Measurements from ENCODE around the gene KCNE1.
"Not testable (repeated sequence)": the region's sequence is repeated elsewhere in the genome, so short reads cannot be mapped to it uniquely, and the experiment has no call there.

Gene KCNE1

DNA sequence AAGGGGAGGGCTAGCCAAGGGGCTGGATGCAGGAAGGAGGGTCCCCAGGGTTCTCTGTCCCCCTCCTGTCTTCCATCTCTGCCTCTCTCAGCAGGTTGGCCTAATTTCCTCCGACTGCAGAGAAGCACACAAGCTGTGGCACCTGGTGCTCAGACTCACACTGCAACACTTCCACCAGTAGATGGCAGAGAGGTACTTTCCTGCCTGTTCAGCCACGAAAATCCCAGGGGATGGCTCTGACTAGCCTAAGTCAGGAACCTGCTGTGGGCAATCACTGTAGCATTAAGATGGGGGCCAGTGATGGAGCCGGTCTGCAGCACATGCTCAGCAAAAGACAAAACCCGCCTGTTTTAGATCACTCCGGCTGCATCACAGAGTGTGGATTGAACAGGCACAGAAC lies 82.3 kb downstream of the KCNE1 start:
- H3K27ac ChIP-seq (ENCODE audit: insufficient read depth in 1 of 2, low read depth in 1 of 2, low read length in 2 of 2, poor library complexity in 1 of 2, severe bottlenecking in 2 of 2); H3K4me3 ChIP-seq (ENCODE audit: control insufficient read depth in 1 of 7, extremely low read depth in 1 of 7, insufficient read depth in 4 of 7, low read depth in 2 of 7, low read length in 6 of 7); POLR2A ChIA-PET; H3K4me1 ChIP-seq (ENCODE audit: control extremely low read depth in 1 of 4, control insufficient read depth in 4 of 4, insufficient read depth in 4 of 4, low read length in 3 of 4); H3K36me3 ChIP-seq (ENCODE audit: control insufficient read depth in 4 of 4, insufficient read depth in 4 of 4, low read length in 3 of 4); H3K27me3 ChIP-seq (replicated peaks in 2 of 5; ENCODE audit: control insufficient read depth in 4 of 5, insufficient read depth in 5 of 5, low read length in 4 of 5); CTCF ChIA-PET; DNase-seq; H3K9me3 ChIP-seq (ENCODE audit: control extremely low read depth in 1 of 5, control insufficient read depth in 4 of 5, insufficient read depth in 2 of 5, low read depth in 1 of 5, low read length in 4 of 5): not testable (repeated sequence)
- WGBS (ENCODE audit: insufficient coverage), result no CpG with 5 or more reads among the region's 5 CpGs

DNA sequence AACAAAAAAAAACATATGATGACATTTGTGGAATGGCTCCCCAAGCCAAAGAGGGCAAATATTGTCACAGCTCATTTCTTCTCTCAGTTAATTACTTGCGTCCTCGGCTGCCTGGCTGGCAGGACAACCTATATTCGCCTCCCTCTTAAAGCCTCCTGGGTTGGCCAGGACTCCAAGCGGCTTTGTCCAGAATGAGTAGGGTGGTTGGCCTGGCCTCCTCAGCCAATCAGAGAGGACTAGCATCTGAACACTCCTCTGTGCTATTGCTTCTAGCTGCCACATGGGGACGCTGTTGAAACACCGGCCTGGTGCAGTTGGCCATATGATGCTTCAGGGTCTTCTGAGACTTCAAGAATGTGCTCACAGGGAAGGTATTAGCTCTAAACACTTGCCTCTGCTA lies 83.6 kb downstream of the KCNE1 start:
- H3K27me3 ChIP-seq (replicated peaks in 2 of 5; ENCODE audit: control insufficient read depth in 4 of 5, insufficient read depth in 5 of 5, low read length in 4 of 5); H3K36me3 ChIP-seq (ENCODE audit: control insufficient read depth in 4 of 4, insufficient read depth in 4 of 4, low read length in 3 of 4); H3K27ac ChIP-seq (ENCODE audit: insufficient read depth in 1 of 2, low read depth in 1 of 2, low read length in 2 of 2, poor library complexity in 1 of 2, severe bottlenecking in 2 of 2); H3K9me3 ChIP-seq (ENCODE audit: control extremely low read depth in 1 of 5, control insufficient read depth in 4 of 5, insufficient read depth in 2 of 5, low read depth in 1 of 5, low read length in 4 of 5); H3K4me1 ChIP-seq (ENCODE audit: control extremely low read depth in 1 of 4, control insufficient read depth in 4 of 4, insufficient read depth in 4 of 4, low read length in 3 of 4); H3K4me3 ChIP-seq (ENCODE audit: control insufficient read depth in 1 of 7, extremely low read depth in 1 of 7, insufficient read depth in 4 of 7, low read depth in 2 of 7, low read length in 6 of 7); POLR2A ChIA-PET; DNase-seq; CTCF ChIA-PET: not testable (repeated sequence)
- no CpG with 5 or more reads among the region's 6 CpGs for WGBS (ENCODE audit: insufficient coverage)

DNA sequence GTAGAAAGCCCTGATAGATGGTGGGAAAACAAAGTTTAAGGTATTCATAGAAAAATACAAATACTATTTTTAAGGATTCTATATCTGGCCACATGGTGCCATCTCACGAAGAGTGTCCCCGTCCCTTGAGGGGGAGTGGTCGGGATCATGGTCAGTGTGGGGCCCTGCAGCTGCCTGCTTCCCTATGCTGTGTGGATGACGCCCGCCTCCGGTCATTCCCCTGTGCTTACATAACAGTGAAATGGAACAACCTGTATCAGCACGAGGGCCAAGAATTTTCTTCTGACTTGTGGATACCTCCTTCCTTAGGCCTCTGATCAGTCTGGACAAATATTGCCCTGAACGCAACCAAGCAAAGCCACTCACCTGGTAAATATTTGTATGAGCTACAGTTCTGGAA lies 84.7 kb downstream of the KCNE1 start:
- H3K4me3 ChIP-seq (ENCODE audit: control insufficient read depth in 1 of 7, extremely low read depth in 1 of 7, insufficient read depth in 4 of 7, low read depth in 2 of 7, low read length in 6 of 7); POLR2A ChIA-PET; H3K27me3 ChIP-seq (replicated peaks in 2 of 5; ENCODE audit: control insufficient read depth in 4 of 5, insufficient read depth in 5 of 5, low read length in 4 of 5); H3K36me3 ChIP-seq (ENCODE audit: control insufficient read depth in 4 of 4, insufficient read depth in 4 of 4, low read length in 3 of 4); CTCF ChIA-PET; DNase-seq; H3K27ac ChIP-seq (ENCODE audit: insufficient read depth in 1 of 2, low read depth in 1 of 2, low read length in 2 of 2, poor library complexity in 1 of 2, severe bottlenecking in 2 of 2); H3K9me3 ChIP-seq (ENCODE audit: control extremely low read depth in 1 of 5, control insufficient read depth in 4 of 5, insufficient read depth in 2 of 5, low read depth in 1 of 5, low read length in 4 of 5); H3K4me1 ChIP-seq (ENCODE audit: control extremely low read depth in 1 of 4, control insufficient read depth in 4 of 4, insufficient read depth in 4 of 4, low read length in 3 of 4): not testable (repeated sequence)
- WGBS (ENCODE audit: insufficient coverage), result no CpG with 5 or more reads among the region's 8 CpGs

DNA sequence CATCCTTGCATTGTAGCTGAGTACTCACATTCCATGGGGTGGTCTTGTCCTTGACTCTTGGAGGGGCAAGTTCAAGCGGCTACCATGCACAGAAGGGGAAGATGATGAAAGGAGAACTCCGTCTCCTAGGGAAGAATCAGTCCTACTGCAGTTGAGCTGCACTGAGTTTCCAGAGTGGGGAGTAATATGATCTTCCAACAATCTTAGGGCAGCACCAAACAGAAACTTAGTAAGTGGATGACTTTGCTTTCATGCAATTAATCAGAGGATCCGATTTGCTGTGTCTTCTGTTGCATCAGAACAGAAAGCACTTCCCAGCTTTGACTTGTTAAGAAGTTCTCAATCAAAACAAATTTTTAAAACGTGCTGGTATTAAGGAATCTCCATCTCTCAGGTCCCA lies 88.2 kb downstream of the KCNE1 start, which contains the start of gene SMIM34:
TSS of gene SMIM34 (minus strand) at position 147 of the 400 bp plus-strand sequence. CDS start at position 35, 112 bp downstream.
- POLR2A ChIA-PET; H3K4me1 ChIP-seq (ENCODE audit: control extremely low read depth in 1 of 4, control insufficient read depth in 4 of 4, insufficient read depth in 4 of 4, low read length in 3 of 4); H3K36me3 ChIP-seq (ENCODE audit: control insufficient read depth in 4 of 4, insufficient read depth in 4 of 4, low read length in 3 of 4); DNase-seq; H3K9me3 ChIP-seq (ENCODE audit: control extremely low read depth in 1 of 5, control insufficient read depth in 4 of 5, insufficient read depth in 2 of 5, low read depth in 1 of 5, low read length in 4 of 5); H3K27ac ChIP-seq (ENCODE audit: insufficient read depth in 1 of 2, low read depth in 1 of 2, low read length in 2 of 2, poor library complexity in 1 of 2, severe bottlenecking in 2 of 2); H3K4me3 ChIP-seq (ENCODE audit: control insufficient read depth in 1 of 7, extremely low read depth in 1 of 7, insufficient read depth in 4 of 7, low read depth in 2 of 7, low read length in 6 of 7); CTCF ChIA-PET; H3K27me3 ChIP-seq (replicated peaks in 2 of 5; ENCODE audit: control insufficient read depth in 4 of 5, insufficient read depth in 5 of 5, low read length in 4 of 5): not testable (repeated sequence)
- no CpG with 5 or more reads among the region's 4 CpGs for WGBS (ENCODE audit: insufficient coverage)

DNA sequence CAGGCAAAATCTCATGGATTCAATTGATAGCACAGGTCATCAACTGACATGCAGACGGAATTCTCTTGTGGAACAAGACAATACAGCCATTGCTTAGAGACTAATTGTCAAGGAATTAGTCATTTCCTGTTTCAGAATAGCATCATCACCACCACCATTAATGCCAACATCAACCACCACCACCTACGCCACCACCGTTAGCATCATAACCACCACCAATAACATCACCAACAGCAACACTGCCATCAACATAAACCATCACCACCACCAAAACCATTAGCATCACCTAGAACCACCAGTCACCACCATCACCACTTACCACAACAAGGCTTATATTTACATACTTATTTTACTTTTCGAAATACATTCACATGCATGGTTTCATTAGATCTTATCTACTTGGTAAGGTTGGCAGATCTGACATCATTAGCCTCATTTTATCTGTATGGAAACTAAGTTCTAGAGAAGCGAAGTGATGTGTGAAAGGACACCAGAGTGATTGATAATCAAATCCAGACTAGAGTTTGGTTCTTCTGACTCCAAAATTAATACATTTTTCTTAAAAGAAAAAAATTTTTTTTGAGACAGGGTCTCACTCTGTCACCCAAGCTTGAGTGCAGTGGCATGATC lies 94.4 kb downstream of the KCNE1 start:
- POLR2A ChIA-PET; H3K4me3 ChIP-seq (ENCODE audit: control insufficient read depth in 1 of 7, extremely low read depth in 1 of 7, insufficient read depth in 4 of 7, low read depth in 2 of 7, low read length in 6 of 7); H3K4me1 ChIP-seq (ENCODE audit: control extremely low read depth in 1 of 4, control insufficient read depth in 4 of 4, insufficient read depth in 4 of 4, low read length in 3 of 4); H3K36me3 ChIP-seq (ENCODE audit: control insufficient read depth in 4 of 4, insufficient read depth in 4 of 4, low read length in 3 of 4); CTCF ChIA-PET; DNase-seq; H3K9me3 ChIP-seq (ENCODE audit: control extremely low read depth in 1 of 5, control insufficient read depth in 4 of 5, insufficient read depth in 2 of 5, low read depth in 1 of 5, low read length in 4 of 5); H3K27ac ChIP-seq (ENCODE audit: insufficient read depth in 1 of 2, low read depth in 1 of 2, low read length in 2 of 2, poor library complexity in 1 of 2, severe bottlenecking in 2 of 2); H3K27me3 ChIP-seq (replicated peaks in 2 of 5; ENCODE audit: control insufficient read depth in 4 of 5, insufficient read depth in 5 of 5, low read length in 4 of 5): not testable (repeated sequence)
- no CpG with 5 or more reads among the region's 5 CpGs for WGBS (ENCODE audit: insufficient coverage)

DNA sequence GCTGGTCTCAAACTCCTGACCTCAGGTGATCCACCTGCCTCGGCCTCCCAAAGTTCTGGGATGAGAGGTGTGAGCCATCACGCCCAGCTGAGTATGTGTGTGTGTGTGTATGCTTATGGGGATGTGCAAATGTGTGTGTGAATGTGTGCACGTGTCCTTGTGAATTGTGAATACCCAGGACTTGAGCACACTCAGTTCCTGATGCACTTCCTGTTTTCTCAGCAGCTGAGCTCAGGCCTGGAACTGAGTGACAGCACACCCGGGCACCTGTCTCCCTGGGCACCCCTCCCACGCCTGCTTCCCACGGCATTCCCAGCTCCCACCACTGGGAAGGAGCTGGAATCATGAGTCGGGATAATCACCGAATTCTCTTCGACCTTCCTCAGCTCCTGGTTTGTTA lies 104.7 kb downstream of the KCNE1 start:
- CTCF ChIA-PET; H3K27me3 ChIP-seq (replicated peaks in 2 of 5; ENCODE audit: control insufficient read depth in 4 of 5, insufficient read depth in 5 of 5, low read length in 4 of 5); POLR2A ChIA-PET; H3K9me3 ChIP-seq (ENCODE audit: control extremely low read depth in 1 of 5, control insufficient read depth in 4 of 5, insufficient read depth in 2 of 5, low read depth in 1 of 5, low read length in 4 of 5); H3K4me3 ChIP-seq (ENCODE audit: control insufficient read depth in 1 of 7, extremely low read depth in 1 of 7, insufficient read depth in 4 of 7, low read depth in 2 of 7, low read length in 6 of 7); H3K4me1 ChIP-seq (ENCODE audit: control extremely low read depth in 1 of 4, control insufficient read depth in 4 of 4, insufficient read depth in 4 of 4, low read length in 3 of 4); H3K36me3 ChIP-seq (ENCODE audit: control insufficient read depth in 4 of 4, insufficient read depth in 4 of 4, low read length in 3 of 4); H3K27ac ChIP-seq (ENCODE audit: insufficient read depth in 1 of 2, low read depth in 1 of 2, low read length in 2 of 2, poor library complexity in 1 of 2, severe bottlenecking in 2 of 2); DNase-seq: not testable (repeated sequence)
- no CpG with 5 or more reads among the region's 9 CpGs for WGBS (ENCODE audit: insufficient coverage)

DNA sequence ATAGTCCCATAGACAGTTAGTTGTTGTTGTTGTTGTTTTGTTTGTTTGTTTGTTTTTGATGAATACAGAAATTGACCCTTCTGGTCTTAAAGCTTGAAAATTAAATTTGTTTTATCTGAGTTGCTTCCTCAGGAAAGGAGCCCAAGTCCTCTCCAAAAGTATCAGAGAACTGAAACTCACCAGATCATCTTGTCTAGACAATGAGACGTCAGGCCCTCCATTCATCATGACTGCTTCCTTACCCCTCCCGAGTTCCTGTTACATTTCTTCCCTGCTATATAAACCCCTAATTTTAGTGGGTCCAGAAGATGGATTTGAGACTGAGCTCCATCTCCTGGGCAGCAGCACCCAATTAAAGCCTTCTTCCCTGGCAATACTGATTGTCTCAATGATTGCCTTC lies 105.3 kb downstream of the KCNE1 start:
- H3K9me3 ChIP-seq (ENCODE audit: control extremely low read depth in 1 of 5, control insufficient read depth in 4 of 5, insufficient read depth in 2 of 5, low read depth in 1 of 5, low read length in 4 of 5); DNase-seq; H3K4me3 ChIP-seq (ENCODE audit: control insufficient read depth in 1 of 7, extremely low read depth in 1 of 7, insufficient read depth in 4 of 7, low read depth in 2 of 7, low read length in 6 of 7); H3K27ac ChIP-seq (ENCODE audit: insufficient read depth in 1 of 2, low read depth in 1 of 2, low read length in 2 of 2, poor library complexity in 1 of 2, severe bottlenecking in 2 of 2); POLR2A ChIA-PET; CTCF ChIA-PET; H3K36me3 ChIP-seq (ENCODE audit: control insufficient read depth in 4 of 4, insufficient read depth in 4 of 4, low read length in 3 of 4); H3K4me1 ChIP-seq (ENCODE audit: control extremely low read depth in 1 of 4, control insufficient read depth in 4 of 4, insufficient read depth in 4 of 4, low read length in 3 of 4); H3K27me3 ChIP-seq (replicated peaks in 2 of 5; ENCODE audit: control insufficient read depth in 4 of 5, insufficient read depth in 5 of 5, low read length in 4 of 5): not testable (repeated sequence)
- WGBS (ENCODE audit: insufficient coverage), result no CpG with 5 or more reads among the region's 2 CpGs

Data from common myeloid progenitor, CD34-positive (primary cell).